Peyer's patch (tissue), 4 donors: ENCODE measurements around the gene CD99. TPM values are rescaled to one million over a fixed set of nuclear protein-coding genes. Genes with fewer than 3 reads are reported as not detected.
"Not testable (repeated sequence)": the region's sequence is repeated elsewhere in the genome, so short reads cannot be mapped to it uniquely, and the experiment has no call there.

Source experiments
- DNase-seq, 3 donors: peaks; one replicate each; pipeline ENCODE4 v3.0.0-alpha.2; 2017 to 2019
- H3K27ac ChIP-seq, 4 donors: fragments of 200-600 bp; sonication (generic); one replicate each; pipeline ENCODE4 v1.5.1; 2016 to 2019
- H3K27me3 ChIP-seq, 2 donors: fragments of 200-600 bp; sonication (generic); one replicate each; pipeline ENCODE4 v1.5.1; 2019
- H3K36me3 ChIP-seq, 3 donors: fragments of 200-600 bp; sonication (generic); one replicate each; pipeline ENCODE4 v1.5.1; 2016 to 2019
- H3K4me1 ChIP-seq, 4 donors: fragments of 200-600 bp; sonication (generic); one replicate each; pipeline ENCODE4 v1.5.1; 2016 to 2019
- H3K4me3 ChIP-seq, 4 donors: fragments of 200-600 bp; sonication (generic); 1 replicate in 3 of 4; 2 replicates in 1 of 4; pipeline ENCODE4 v1.5.1; 2016 to 2019; ENCODE audit warnings: mild to moderate bottlenecking in 1 of 4
- H3K9me3 ChIP-seq, 4 donors: fragments of 200-600 bp; sonication (generic); one replicate each; pipeline ENCODE4 v1.5.1; 2016 to 2019; ENCODE audit warnings: mild to moderate bottlenecking in 1 of 4
- POLR2A ChIP-seq, 2 donors: fragments of 450-650 bp; IDR thresholded peaks; one replicate each; pipeline ENCODE4 v1.5.1; 2017; ENCODE audit warnings: antibody characterized with exemption in 2 of 2, mild to moderate bottlenecking in 2 of 2, moderate library complexity in 2 of 2
- total RNA-seq, 4 donors: library from RNA; depleted of rRNA; stranded (reverse); fragments of >200 nt; gene quantifications; one replicate each; pipeline ENCODE4 v1.1.0, GENCODE V29; 2016
- TF ChIP-seq, protein P1 (sequence below), 6 experiments: fragments of 450-650 bp in 4 of 6; fragments of 200-600 bp in 2 of 6; sonication (generic) in 1 of 6; IDR thresholded peaks; one replicate each; pipeline ENCODE4 v1.5.1; 2017 to 2019; ENCODE audit warnings: antibody characterized with exemption in 6 of 6, mild to moderate bottlenecking in 3 of 6, moderate library complexity in 1 of 6

Gene CD99
- total RNA-seq, 4 donors from 2014 or later: 129 to 209 (median 175) TPM

DNA sequence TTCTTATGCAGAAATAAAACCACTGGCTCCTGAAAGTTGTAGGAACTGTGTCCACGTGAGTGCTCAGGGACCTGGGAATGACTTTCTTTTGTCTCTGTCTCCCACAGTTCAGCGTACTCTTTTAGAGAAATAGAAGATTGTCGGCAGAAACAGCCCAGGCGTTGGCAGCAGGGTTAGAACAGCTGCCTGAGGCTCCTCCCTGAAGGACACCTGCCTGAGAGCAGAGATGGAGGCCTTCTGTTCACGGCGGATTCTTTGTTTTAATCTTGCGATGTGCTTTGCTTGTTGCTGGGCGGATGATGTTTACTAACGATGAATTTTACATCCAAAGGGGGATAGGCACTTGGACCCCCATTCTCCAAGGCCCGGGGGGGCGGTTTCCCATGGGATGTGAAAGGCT, 49.6 kb downstream of the CD99 start:
- DNase-seq: no peak
- Histone ChIP-seq H3K4me1 (peaks cover 0 to 4% (median 0%) of the 10 kb centered on the region in 4 donors), H3K36me3 (peaks cover 0 to 60% (median 0%) of the 10 kb centered on the region in 3 donors), H3K4me3 (no peak overlapping the region), H3K27ac (no peak overlapping the region), H3K9me3 (no peaks in the 10 kb centered on the region), H3K27me3 (no peaks in the 10 kb centered on the region)
- TF ChIP-seq, protein P1, sequence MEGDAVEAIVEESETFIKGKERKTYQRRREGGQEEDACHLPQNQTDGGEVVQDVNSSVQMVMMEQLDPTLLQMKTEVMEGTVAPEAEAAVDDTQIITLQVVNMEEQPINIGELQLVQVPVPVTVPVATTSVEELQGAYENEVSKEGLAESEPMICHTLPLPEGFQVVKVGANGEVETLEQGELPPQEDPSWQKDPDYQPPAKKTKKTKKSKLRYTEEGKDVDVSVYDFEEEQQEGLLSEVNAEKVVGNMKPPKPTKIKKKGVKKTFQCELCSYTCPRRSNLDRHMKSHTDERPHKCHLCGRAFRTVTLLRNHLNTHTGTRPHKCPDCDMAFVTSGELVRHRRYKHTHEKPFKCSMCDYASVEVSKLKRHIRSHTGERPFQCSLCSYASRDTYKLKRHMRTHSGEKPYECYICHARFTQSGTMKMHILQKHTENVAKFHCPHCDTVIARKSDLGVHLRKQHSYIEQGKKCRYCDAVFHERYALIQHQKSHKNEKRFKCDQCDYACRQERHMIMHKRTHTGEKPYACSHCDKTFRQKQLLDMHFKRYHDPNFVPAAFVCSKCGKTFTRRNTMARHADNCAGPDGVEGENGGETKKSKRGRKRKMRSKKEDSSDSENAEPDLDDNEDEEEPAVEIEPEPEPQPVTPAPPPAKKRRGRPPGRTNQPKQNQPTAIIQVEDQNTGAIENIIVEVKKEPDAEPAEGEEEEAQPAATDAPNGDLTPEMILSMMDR (IDR thresholded peaks at IDR 0.05): no peak
- TF ChIP-seq POLR2A (IDR thresholded peaks at IDR 0.05): no peak

DNA sequence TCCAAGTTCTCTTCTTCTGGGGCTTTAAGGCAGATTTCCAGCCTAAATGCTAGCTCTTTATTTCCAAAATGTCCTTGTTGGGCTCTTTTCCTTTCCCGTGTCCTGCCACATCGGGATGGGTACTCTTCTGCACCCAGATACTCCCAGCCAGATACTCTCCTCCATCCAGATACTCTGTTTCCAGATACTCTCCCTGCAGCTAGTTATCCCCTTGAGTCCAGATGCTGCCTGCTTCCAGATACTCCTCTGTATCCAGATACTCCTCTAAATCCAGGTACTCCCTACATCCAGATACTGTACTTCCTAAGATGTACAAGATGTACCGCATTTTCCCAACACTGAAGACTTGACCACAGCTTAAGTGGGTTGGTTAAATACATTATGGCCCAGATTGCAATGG, 50.3 kb downstream of the CD99 start:
- Histone ChIP-seq H3K27ac (no peak overlapping the region), H3K9me3 (no peaks in the 10 kb centered on the region), H3K36me3 (peaks cover 0 to 53% (median 0%) of the 10 kb centered on the region in 3 donors), H3K4me3 (no peak overlapping the region), H3K4me1 (peaks cover 0 to 11% (median 0%) of the 10 kb centered on the region in 4 donors), H3K27me3 (no peaks in the 10 kb centered on the region)
- DNase-seq: no peak
- TF ChIP-seq POLR2A (IDR thresholded peaks at IDR 0.05): no peak
- TF ChIP-seq, protein P1 (IDR thresholded peaks at IDR 0.05): no peak

DNA sequence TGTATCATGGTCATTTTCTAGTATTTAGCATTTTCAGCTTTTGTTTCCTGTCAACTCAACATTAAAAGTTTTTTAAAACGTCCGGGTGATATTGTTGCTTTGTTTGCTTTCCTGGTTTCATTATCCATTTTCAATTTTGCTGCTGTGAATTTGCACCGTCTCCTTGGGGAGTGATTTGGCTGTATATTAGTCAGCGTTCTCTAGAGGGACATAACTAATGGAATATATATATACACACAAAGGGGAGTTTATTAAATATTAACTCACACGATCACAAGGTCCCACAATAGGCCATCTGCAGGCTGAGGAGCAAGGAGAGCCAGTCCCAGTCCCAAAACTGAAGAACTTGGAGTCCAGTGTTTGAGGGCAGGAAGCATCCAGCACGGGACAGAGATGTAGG, 55.2 kb downstream of the CD99 start:
- not testable (repeated sequence) for H3K9me3 ChIP-seq, DNase-seq, H3K27ac ChIP-seq, H3K4me3 ChIP-seq, H3K27me3 ChIP-seq
- Histone ChIP-seq H3K4me1 (peaks cover 0 to 14% (median 0%) of the 10 kb centered on the region in 4 donors), H3K36me3 (peaks cover 0 to 13% (median 0%) of the 10 kb centered on the region in 3 donors)

DNA sequence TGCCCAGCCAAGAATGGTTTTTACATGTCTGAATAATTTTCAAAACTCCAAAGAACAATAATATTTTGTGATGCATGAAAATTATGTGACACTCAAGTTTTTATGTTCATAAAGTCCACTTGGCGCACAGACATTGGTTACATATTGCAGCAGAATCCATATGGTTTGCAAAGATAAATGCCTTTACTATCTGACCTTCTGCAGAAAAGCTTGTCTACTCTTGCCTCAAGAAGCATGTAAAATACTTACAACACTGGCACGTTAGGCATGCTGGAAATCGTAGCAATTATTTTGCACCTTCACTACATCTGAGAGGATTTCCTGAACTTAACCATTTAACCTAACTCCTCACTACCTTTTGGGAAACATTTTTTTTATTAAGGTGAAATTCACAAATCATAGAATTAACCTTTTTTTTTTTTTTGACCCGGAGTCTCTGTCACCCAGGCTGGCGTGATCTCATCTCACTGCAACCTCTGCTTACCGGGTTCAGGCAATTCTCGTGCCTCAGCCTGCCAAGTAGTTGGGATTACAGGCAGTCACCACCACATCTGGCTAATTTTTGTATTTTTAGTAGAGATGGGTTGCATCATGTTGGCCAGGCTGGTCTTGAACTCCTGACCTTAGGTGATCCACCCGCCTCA, 57.2 kb downstream of the CD99 start:
- H3K4me1 ChIP-seq: peaks cover 0 to 14% (median 0%) of the 10 kb centered on the region in 4 donors
- DNase-seq: peak in 1 of 3 donors; percentile 0

DNA sequence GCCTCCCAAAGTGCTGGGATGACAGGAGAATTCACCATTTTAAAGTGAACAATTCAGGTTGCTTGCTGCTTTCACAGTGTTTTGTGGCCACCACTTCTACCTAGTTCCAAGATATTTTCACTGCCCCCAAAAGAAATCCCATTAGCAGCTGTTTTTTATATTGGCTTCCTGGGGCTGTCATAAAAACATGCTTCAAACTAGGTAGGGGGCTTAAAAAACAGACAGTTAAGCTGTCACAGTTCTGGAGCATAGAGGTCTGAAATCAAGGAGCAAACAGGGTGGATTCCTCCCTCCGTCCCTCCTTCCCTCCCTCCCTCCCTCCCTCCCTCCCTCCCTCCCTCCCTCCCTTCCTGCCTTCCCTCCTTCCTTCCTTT, 57.7 kb downstream of the CD99 start:
- no peak for DNase-seq
- no peaks in the 10 kb centered on the region for H3K36me3 ChIP-seq
- H3K4me3 ChIP-seq: no peak overlapping the region
- TF ChIP-seq, protein P1 (IDR thresholded peaks at IDR 0.05): no peak
- no peak for TF ChIP-seq POLR2A (IDR thresholded peaks at IDR 0.05)
- peaks cover 0 to 14% (median 0%) of the 10 kb centered on the region in 4 donors for H3K4me1 ChIP-seq
- H3K27ac ChIP-seq: no peak overlapping the region
- H3K27me3 ChIP-seq: no peaks in the 10 kb centered on the region
- no peaks in the 10 kb centered on the region for H3K9me3 ChIP-seq

More for the DNA sequence above, 57.2 kb downstream of the CD99 start:
- H3K9me3 ChIP-seq: no peaks in the 10 kb centered on the region
- no peak overlapping the region for H3K27ac ChIP-seq
- TF ChIP-seq, protein P1 (IDR thresholded peaks at IDR 0.05): no peak
- no peak for TF ChIP-seq POLR2A (IDR thresholded peaks at IDR 0.05)
- peaks cover 0 to 2% (median 0%) of the 10 kb centered on the region in 3 donors for H3K36me3 ChIP-seq
- H3K4me3 ChIP-seq: no peak overlapping the region
- no peaks in the 10 kb centered on the region for H3K27me3 ChIP-seq

DNA sequence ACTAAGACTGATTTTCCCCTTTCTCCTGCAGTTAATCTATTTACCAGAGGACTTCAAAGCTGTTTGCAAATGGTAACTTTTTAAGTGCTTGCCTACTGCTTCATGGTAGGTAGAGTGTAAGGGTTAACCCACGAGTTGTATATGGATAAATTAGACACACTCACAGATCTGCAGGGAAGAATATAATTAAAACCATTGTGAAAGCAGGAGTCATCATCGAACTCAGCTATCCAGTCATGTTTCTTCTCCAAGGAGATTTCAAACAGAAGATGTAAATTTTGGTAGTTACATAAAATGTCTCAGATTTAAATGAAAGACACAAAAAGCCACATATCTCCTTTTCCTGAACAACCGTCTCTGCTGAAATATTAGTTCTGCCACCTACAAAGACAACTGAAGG, 60.2 kb downstream of the CD99 start:
- TF ChIP-seq, protein P1 (IDR thresholded peaks at IDR 0.05): no peak
- no peak for TF ChIP-seq POLR2A (IDR thresholded peaks at IDR 0.05)
- Histone ChIP-seq H3K4me1 (peaks cover 0 to 3% (median 0%) of the 10 kb centered on the region in 4 donors), H3K4me3 (no peak overlapping the region), H3K36me3 (no peaks in the 10 kb centered on the region), H3K9me3 (no peaks in the 10 kb centered on the region), H3K27ac (no peak overlapping the region), H3K27me3 (no peaks in the 10 kb centered on the region)
- no peak for DNase-seq

DNA sequence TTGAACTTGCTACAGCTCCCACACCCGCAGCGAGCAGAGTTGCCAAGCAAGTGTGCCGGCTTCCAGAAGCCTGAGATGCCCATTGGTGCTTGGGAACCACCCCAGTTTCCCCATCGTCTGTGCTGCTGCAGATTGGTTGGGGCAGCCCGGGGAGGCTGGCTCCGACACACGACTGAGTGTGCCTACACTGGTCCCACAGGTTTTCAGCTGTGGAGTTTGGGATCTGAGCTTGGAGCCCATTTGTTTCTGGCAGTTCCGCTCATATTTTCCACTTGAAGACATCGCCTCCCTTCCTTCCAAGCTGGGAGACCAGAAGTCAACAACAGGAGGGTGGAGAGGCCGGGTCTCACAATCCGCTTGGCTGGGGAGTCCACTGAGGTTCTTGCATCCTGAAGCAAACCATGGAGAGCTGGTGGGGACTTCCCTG, 60.8 kb downstream of the CD99 start, which contains the start of gene XG:
Gene XG (plus strand): TSS at position 167 of the 427 bp plus-strand sequence. CDS start 235 bp downstream, at position 402.
- DNase-seq, H3K4me1 ChIP-seq, H3K9me3 ChIP-seq, H3K4me3 ChIP-seq, H3K27me3 ChIP-seq, H3K36me3 ChIP-seq, H3K27ac ChIP-seq: not testable (repeated sequence)

DNA sequence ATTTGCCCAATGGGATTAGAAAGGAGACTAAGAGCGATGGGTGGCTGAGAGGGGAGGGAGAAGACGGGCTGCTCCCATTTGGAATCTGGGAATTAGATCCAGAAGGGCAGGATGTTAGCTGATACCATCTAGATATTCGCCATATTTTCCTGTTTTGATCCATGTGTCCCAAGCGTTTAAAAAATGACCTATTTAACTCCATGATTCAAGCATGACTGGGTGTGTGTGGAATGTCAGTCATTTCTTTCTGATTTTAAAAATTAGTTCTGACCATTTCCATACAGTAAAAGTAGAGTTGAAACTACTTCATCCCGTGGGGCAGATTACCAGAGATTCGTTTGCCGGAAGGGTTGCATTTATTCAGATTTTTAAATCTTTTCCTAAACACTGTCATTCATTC, 61.3 kb downstream of the CD99 start:
- H3K4me3 ChIP-seq, DNase-seq, H3K27ac ChIP-seq, H3K27me3 ChIP-seq, H3K36me3 ChIP-seq, H3K4me1 ChIP-seq, H3K9me3 ChIP-seq: not testable (repeated sequence)

DNA sequence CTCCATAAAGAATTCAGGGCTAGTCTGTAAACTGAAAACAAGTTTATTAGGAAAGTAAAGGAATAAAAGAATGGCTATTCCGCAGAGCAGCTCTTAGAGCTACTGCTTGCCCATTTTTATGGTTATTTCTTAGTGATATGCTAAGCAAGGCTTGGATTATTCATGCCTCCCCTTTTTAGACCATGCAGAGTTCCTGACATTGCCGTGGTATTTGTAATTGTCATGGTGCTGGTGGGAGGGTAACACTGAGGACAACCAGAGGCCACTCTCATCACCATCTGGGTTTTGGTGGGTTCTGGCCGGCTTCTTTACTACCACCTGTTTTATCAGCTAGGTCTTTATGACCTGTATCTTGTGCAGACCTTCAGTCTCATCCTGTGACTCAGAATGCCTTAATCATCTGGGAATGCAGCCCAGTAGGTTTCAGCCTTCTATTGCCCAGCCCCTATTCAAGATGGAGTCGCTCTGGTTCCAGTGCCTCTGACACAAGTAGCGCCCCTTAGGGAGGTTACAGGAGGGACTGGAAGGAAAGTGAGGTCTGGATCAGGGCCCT, 64.1 kb downstream of the CD99 start:
- DNase-seq: not testable (repeated sequence)

More for the DNA sequence above, 64.1 kb downstream of the CD99 start:
- H3K27ac ChIP-seq, H3K4me3 ChIP-seq, H3K4me1 ChIP-seq, H3K9me3 ChIP-seq, H3K27me3 ChIP-seq, H3K36me3 ChIP-seq: not testable (repeated sequence)
